GM19099 (cell line): ENCODE measurements around the gene TBX2.

ENCODE experiments used
- POLR2A ChIP-seq: IDR thresholded peaks from 3 replicates; pipeline ENCODE4 v1.6.1; 2011; ENCODE audit warnings: low read depth; ENCODE audit not compliant: insufficient read length; ENCODE audit errors: extremely low read depth

The TBX2 gene

DNA sequence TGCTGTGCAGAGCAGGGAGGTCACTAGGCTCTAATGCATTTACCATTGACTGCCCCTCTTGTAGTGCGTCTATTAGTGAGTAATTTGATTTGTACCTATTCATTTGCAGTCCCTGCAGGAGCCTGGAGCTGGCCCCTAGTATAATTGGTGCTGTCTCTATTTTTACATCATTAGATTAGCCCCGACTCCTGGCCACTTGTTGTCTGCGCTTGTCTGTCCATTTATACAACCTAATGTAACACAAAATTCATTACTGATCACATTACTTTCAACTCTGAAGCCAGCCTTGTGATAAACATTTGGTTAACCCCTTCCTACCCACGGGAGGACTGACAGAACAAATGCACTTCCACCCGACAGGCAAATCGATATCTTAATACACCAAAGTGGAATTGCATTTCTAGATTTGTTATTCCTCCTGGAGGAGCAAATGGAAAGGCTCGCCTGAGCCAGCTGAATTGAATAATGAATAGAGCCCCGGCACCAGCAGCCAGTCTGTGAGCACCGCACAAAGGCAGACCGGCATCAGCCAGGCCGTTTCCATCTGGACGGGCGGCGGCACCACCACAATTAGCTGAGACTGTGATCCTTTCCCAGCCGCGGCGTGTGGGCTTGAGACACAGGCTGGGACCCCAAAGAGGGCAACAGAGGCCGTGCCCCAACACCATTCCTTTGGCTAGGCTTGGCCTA, 18.7 kb upstream of the TBX2 start:
- TF ChIP-seq POLR2A, result no peak

GRCh38 chr17:61381537-61381936, 18.1 kb upstream of the TBX2 start:
- no peak for TF ChIP-seq POLR2A

- no peak for TF ChIP-seq POLR2A
Measured at GRCh38 chr17:61382796-61383688, 16.6 kb upstream of the TBX2 start.

DNA sequence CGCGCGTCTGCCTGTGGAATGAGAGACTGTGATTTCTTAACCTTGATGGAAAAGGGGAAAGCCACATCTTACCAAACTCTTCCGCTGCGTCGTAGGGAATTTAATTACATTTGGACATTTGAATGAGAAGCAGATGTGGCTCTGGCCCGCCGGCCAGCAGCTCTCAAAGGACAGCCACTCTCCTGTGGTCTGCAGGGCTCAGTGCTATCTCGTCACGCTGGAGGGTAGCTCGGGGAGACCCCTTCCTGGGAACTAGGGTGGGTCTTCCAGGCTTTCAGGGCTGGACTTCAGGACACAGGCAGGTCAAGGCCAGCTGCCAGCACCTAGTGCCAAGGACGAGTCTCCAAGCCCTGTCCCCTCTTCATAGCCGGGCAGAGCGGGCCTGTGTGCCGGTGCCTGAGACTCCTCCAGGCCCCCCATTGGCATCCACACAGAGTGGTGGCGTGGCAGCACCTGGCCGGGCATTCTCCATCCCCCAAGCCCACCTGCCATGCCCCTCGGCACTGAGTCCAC, 15.9 kb upstream of the TBX2 start:
- TF ChIP-seq POLR2A, result no peak

DNA sequence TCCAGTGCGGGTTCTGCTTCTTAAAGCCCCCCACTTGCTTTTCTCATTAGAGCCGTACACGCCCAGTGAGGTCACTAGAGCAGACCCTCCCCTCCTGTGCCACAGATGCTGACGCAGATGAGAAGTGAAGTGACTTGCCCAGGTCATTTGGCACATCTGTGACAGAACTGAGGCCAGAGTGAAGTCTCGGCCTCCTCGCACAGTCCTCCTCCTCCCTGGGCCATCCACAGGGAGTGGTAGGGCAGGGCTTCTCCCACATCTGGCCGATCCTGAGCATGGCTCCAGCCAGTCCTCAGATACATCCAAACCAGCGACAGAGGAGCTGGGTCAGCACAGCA, 15.3 kb upstream of the TBX2 start:
- no peak for TF ChIP-seq POLR2A

DNA sequence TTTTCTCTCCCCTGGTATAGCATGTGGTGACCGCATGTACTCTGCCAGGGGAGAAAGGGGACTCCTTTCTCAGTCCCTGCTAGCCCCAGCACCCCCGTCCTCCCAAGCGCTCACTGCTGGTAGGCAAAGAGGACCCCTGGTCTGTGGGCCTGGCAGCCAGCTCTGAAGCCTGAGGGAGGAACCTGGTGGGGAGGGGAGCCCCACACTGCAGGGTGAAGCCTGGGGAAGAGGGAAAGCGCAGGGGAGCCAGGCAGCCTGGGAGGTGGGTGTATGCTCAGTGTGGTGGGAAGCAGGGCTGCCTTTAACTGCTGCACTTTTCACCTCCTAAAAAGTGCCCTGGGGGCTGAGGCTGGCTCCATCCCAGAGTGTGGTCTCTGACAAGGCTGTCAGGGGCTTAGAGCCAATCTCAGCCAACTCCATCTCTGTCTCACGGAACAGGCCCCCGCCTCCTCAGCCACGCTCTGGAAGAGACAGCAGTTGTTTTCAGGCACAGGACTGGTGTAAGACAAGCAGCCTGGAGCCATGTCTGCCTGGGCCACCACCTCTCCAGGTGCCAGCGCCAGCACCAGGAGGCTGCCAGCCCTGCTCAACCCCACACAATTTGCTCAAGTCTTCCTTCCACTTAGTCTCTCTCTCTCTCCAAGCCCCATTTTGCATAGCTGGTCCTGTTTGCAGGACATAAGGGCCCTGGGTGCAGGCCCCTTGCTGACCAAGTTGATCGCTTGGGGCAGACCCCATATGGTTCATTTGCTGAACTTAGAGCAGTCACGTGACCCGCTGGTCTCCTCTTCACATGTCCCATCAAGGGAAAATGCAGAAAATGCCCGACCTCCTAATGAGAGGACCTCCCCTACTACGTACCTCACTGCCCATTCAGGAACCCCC, 14.7 kb upstream of the TBX2 start:
- no peak for TF ChIP-seq POLR2A

GRCh38 chr17:61385577-61386236, 13.9 kb upstream of the TBX2 start:
- TF ChIP-seq POLR2A, result no peak

DNA sequence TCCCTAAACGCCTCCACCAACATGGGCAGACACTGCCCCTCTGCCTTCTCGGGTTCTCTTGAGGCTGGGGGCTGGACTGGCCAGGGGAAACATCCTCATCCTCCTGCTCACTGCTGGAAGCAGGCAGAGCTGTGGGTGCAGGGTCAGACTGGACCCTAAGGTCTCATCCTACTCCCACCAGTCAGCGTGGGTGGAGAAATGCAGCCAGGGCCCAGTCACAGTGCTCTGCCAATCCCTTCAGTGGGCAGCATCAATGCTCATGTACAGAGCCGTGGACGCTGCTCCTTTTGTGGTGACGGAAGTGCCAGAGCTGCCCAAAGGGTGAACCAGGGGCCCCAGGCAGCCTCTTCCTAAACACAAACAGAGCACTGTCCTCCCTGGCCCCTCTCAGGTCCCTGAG, 13.4 kb upstream of the TBX2 start:
- TF ChIP-seq POLR2A, result no peak

DNA sequence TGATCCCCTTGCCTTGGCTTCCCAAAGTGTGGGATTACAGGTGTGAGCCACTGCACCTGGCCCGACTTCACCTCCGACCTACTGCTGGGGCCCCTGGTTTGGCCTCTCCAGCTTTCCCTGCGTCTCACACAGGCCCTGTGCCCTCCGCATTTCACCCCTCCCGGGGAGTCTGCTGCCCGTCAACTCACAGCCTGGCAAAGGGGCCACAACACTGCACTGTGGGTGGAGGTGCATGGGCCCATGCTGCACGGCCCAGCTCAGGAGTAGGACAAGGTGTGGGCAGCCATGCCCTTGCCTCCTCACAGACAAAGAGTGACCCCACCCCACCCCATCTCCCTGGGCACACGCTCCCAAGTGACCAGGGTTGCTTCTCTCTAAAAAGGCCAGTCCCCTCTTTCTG, 12.6 kb upstream of the TBX2 start:
- TF ChIP-seq POLR2A, result no peak

DNA sequence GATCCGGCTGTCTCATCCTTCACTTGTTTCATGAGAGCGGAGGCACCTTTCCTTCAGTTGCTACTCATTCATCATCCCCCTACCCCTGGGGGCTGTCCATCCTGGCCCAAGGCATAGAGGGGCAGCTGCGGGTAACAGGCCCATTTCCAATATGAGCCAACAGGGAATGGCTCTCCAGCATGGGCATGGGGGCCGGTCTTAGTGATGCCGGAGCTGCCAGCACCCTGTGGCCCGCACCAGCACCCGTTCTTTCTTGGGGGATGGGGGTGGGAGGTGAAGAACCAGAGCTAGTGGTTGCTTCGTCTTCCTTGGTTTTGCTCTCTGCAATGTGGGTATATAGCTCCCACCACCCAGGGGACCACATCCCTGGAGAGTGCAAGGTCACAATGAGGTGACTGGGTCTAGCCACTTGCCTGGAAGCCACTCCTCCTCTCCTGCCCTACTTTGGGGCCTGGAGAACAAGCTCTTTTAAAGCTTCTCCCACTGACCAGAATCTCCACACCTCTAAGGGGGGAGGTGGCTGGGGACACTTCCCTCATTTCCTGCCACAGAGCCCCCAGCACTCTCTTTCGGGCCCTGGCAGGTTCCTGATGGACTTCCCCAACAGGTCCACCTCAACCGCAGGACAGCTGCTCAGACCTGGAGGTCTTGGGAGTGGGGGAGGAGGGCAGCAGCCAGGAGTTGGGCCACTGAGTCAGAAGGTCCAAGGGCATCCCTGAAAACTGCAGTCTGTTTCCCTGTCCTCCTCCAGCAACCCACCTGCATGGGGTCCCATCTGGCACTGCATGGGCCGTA, 11.9 kb upstream of the TBX2 start:
- no peak for TF ChIP-seq POLR2A

DNA sequence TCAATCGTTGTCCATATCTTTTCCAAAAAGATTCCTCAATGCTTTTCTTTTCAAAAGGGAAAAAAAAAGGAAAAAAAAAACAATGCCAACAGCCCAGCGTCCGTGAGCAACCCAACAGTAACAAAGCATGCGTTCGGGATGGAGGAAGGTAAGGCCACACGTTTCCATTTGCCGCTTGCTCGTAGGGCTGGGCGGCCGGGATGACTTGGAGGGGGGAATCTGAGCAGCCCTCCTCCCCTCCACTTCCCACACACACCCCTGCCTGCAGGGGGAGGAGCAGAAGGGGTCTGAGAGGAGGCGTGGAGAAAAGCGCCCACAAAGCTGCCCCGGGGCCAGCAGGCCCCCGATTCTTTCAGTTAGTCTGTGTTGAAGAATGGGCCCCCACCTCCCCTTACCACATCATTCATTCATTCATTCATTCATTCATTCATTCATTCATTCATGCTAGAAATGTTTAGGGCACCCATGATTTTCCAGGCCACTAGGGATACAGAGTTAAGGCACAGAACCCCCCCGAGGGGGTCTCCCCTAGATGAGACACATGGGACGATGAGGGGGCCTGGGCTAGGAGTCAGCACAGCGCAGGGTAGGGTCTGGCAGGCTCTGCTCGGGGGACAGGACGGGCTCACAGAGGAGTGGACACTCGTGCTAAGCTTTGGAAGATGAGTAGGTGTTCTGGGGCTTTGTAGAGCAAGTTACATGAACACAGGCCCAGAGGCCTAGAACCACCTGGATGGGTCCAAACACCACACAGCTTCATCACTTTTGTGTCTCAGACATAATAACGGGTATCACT, 10.9 kb upstream of the TBX2 start:
- no peak for TF ChIP-seq POLR2A

DNA sequence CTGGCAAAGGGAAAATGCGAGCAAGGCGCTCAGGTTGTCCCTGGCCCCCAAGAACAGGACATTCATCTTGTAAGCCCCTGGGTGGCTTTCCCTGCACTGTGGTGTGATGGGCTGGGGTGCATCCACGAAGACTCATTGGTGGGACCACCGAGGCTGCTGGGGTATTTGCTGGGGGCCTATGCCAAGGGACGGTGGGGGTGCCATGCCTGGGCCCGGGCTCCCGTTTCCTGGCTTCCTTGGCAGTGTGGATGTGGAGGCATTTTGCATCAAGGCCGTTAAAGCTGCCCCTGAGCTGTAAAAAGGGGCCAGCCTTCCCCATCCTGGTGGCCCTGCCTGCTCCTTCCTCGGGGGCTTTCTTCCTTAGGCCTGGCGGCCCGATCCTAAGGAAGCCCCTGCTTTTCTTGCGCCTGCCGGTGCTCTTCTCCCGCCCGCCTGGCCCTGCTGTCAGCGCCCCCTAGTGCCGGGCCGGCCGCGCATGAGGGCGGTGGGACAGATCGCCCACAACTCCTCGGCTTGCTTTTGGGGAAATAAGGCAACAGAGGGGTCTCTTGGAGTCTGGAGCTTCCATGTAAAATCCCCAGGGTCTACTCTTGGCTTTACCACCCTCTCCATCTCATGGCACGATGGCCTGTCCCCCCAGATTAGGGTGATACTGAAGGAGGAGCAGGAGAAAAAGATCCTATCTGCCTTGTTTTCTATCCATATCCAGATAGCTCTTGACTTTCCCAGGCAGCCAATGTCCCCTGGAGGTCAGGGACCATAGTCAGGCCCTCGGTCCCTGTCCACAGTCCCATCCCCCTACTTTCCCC, 9.8 kb upstream of the TBX2 start:
- no peak for TF ChIP-seq POLR2A
